Panc1 (cell line): Measurements from ENCODE around the gene BPIFA1. TPM values are rescaled to one million over a fixed set of nuclear protein-coding genes. Genes with fewer than 3 reads are reported as not detected.

Experiments used
- ATAC-seq: fragments of 200-7000 bp; cut with Tn5 transposase; 2 replicates; pipeline ENCODE4 v1.9.1; 2020; ENCODE audit warnings: mild to moderate bottlenecking, moderate library complexity
- BruUV-seq: library from RNA; stranded (reverse); fragments of 400-500 nt; replicated peaks from 2 replicates; lab custom pipeline; 2021; lab: Mats Ljungman, UMichigan
- CTCF ChIA-PET: fragments of 300-600 bp; sonication (Branson Sonifier 250); formaldehyde crosslinking; loops from one replicate; lab custom pipeline; 2022; ENCODE audit warnings: antibody characterized with exemption; lab: Charles Lee
- POLR2A ChIA-PET: fragments of 300-600 bp; sonication (Branson Sonifier 250); formaldehyde crosslinking; loops from one replicate; lab custom pipeline; 2022; ENCODE audit warnings: antibody characterized with exemption; lab: Charles Lee
- DNase-seq: peaks from one replicate; pipeline ENCODE4 v3.0.0-alpha.2; 2010; ENCODE audit warnings: low read depth, low spot score
- H3K27ac ChIP-seq: 2 replicates; pipeline ENCODE4 v1.5.1; 2011; ENCODE audit warnings: mild to moderate bottlenecking, low read length, inconsistent platforms
- H3K27me3 ChIP-seq: fragments of 200-500 bp; sonication (Bioruptor generic); 2 replicates; pipeline ENCODE4 v1.6.0; 2014; ENCODE audit warnings: low read length, inconsistent platforms; ENCODE audit not compliant: control insufficient read depth, insufficient read depth
- H3K36me3 ChIP-seq: fragments of 200-500 bp; sonication (Bioruptor generic); 2 replicates; pipeline ENCODE4 v1.5.1; 2014; ENCODE audit warnings: inconsistent platforms, mild to moderate bottlenecking, low read length, moderate library complexity; ENCODE audit not compliant: control insufficient read depth, insufficient read depth
- H3K4me1 ChIP-seq: 2 replicates; pipeline ENCODE4 v1.5.1; 2011; ENCODE audit warnings: inconsistent platforms, mild to moderate bottlenecking, low read length, moderate library complexity; ENCODE audit not compliant: control insufficient read depth, insufficient read depth
- H3K4me3 ChIP-seq, 2 experiments: 2 replicates each; pipeline ENCODE4 v1.5.1; 2011 to 2012; ENCODE audit warnings: low read depth in 2 of 2, low read length in 2 of 2, mild to moderate bottlenecking in 2 of 2, inconsistent platforms in 1 of 2, moderate library complexity in 1 of 2
- H3K9me3 ChIP-seq: fragments of 200-500 bp; sonication (Bioruptor generic); 2 replicates; pipeline ENCODE4 v1.5.1; 2014; ENCODE audit warnings: low read depth, mild to moderate bottlenecking, inconsistent platforms, low read length, moderate library complexity; ENCODE audit not compliant: control insufficient read depth, insufficient read depth
- POLR2AphosphoS5 ChIP-seq: IDR thresholded peaks from 2 replicates; pipeline ENCODE4 v1.6.1; 2012; ENCODE audit warnings: mild to moderate bottlenecking, low read depth, low read length, moderate library complexity
- SIN3A ChIP-seq: IDR thresholded peaks from 2 replicates; pipeline ENCODE4 v1.6.1; 2012; ENCODE audit warnings: low read depth, mild to moderate bottlenecking, low read length, moderate library complexity, borderline replicate concordance; ENCODE audit not compliant: insufficient read depth
- TCF7L2 ChIP-seq: IDR thresholded peaks from 2 replicates; pipeline ENCODE4 v1.6.1; 2011; ENCODE audit warnings: mild to moderate bottlenecking, low read depth, low read length, inconsistent platforms
- in situ Hi-C: cut with HindIII; loops from 2 replicates; pipeline ENCODE4 v1.10.0; 2016; ENCODE audit warnings: low sequenced_read_pairs, low pct_unique_long_range_greater_than_20kb
- intact Hi-C: fragments of 100-400 bp; cut with micrococcal nuclease; formaldehyde crosslinking; loops from one replicate; pipeline ENCODE4 v1.10.0; 2022; ENCODE audit not compliant: unreplicated experiment
- total RNA-seq: library from RNA; stranded (reverse); gene quantifications from one replicate; pipeline ENCODE4 v1.2.1, GENCODE V29; 2021; ENCODE audit not compliant: unreplicated experiment
- TF ChIP-seq, protein P1 (sequence below), 2 experiments: IDR thresholded peaks; 2 replicates each; pipeline ENCODE4 v1.6.1; 2011 to 2012; ENCODE audit warnings: low read depth in 2 of 2, control low read depth in 1 of 2, low read length in 1 of 2, mild to moderate bottlenecking in 1 of 2, moderate library complexity in 1 of 2; ENCODE audit not compliant: insufficient read depth in 1 of 2
- TF ChIP-seq, protein P2 (sequence below): fragments of 450-650 bp; IDR thresholded peaks from 2 replicates; pipeline ENCODE4 v1.5.1; 2017; ENCODE audit warnings: mild to moderate bottlenecking

Gene BPIFA1
- total RNA-seq, 1 experiment from 2014 or later = not detected

DNA sequence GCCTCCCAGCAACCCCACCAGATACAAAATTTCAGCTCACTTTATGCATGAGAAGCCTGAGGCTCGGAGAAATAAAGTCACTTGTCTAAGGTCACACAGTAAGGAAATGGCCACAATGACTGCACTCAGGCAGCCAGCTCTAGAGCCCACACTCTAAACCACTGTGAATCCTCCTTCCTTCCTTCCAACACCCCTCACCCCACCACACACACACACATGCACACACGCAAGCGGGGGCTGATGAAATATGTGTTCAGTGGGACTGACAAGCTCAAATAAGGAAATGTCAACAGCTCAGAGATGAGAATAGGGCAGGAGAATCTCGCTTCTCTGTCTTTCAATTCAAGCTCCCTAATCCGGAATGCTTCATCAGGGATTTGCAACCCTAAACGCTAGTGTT, 6.0 kb upstream of the BPIFA1 start:
- Histone ChIP-seq H3K27me3 (peaks cover 19% of the 10 kb centered on the region; the same call in 1 of the 2 replicates), H3K36me3 (no peaks in the 10 kb centered on the region), H3K4me1 (no peaks in the 10 kb centered on the region), H3K9me3 (no peaks in the 10 kb centered on the region), H3K27ac (no peak overlapping the region), H3K4me3 (no peak overlapping the region)
- intact Hi-C loops (no loop called here), in situ Hi-C loops (no loop called here)
- BruUV-seq = no TSS peak
- ATAC-seq (no peak), DNase-seq (no peak)
- CTCF ChIA-PET = interaction anchor here (0.6 kb wide), 1 partner anchor 374 kb away, joined by 3 read pairs; no protein-coding TSS in a partner anchor
- TF ChIP-seq POLR2AphosphoS5 (no peak), TCF7L2 (no peak), SIN3A (no peak)
- TF ChIP-seq, protein P1, sequence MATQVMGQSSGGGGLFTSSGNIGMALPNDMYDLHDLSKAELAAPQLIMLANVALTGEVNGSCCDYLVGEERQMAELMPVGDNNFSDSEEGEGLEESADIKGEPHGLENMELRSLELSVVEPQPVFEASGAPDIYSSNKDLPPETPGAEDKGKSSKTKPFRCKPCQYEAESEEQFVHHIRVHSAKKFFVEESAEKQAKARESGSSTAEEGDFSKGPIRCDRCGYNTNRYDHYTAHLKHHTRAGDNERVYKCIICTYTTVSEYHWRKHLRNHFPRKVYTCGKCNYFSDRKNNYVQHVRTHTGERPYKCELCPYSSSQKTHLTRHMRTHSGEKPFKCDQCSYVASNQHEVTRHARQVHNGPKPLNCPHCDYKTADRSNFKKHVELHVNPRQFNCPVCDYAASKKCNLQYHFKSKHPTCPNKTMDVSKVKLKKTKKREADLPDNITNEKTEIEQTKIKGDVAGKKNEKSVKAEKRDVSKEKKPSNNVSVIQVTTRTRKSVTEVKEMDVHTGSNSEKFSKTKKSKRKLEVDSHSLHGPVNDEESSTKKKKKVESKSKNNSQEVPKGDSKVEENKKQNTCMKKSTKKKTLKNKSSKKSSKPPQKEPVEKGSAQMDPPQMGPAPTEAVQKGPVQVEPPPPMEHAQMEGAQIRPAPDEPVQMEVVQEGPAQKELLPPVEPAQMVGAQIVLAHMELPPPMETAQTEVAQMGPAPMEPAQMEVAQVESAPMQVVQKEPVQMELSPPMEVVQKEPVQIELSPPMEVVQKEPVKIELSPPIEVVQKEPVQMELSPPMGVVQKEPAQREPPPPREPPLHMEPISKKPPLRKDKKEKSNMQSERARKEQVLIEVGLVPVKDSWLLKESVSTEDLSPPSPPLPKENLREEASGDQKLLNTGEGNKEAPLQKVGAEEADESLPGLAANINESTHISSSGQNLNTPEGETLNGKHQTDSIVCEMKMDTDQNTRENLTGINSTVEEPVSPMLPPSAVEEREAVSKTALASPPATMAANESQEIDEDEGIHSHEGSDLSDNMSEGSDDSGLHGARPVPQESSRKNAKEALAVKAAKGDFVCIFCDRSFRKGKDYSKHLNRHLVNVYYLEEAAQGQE (IDR thresholded peaks at IDR 0.05; ENCODE audit: insufficient read depth in 1 of 2, low read depth in 2 of 2, low read length in 1 of 2) = no peak
- TF ChIP-seq, protein P2, sequence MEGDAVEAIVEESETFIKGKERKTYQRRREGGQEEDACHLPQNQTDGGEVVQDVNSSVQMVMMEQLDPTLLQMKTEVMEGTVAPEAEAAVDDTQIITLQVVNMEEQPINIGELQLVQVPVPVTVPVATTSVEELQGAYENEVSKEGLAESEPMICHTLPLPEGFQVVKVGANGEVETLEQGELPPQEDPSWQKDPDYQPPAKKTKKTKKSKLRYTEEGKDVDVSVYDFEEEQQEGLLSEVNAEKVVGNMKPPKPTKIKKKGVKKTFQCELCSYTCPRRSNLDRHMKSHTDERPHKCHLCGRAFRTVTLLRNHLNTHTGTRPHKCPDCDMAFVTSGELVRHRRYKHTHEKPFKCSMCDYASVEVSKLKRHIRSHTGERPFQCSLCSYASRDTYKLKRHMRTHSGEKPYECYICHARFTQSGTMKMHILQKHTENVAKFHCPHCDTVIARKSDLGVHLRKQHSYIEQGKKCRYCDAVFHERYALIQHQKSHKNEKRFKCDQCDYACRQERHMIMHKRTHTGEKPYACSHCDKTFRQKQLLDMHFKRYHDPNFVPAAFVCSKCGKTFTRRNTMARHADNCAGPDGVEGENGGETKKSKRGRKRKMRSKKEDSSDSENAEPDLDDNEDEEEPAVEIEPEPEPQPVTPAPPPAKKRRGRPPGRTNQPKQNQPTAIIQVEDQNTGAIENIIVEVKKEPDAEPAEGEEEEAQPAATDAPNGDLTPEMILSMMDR = no peak
- POLR2A ChIA-PET = interaction anchor here (0.5 kb wide), 1 partner anchor 142 kb away, joined by 3 read pairs; no protein-coding TSS in a partner anchor

DNA sequence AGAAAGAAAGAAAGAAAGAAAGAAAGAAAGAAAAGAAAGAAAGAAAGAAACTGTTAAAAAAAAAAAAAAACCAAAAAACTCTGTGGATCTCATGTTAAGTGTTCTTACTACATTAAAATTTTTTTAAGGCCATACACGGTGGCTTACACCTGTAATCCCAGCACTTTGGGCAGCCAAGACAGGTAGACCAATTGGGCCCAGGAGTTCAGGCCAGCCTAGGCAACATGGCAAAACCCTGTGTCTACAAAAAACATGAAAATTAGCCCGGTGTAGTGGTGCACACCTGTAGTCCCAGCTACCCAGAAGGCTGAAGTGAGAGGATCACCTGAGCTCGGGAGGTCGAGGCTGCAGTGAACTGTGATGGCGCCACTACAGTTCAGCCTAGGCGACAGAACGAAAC, 4.6 kb upstream of the BPIFA1 start:
- H3K9me3 ChIP-seq = no peaks in the 10 kb centered on the region
- CTCF ChIA-PET = no interaction called here
- H3K4me3 ChIP-seq = no peak overlapping the region
- in situ Hi-C loops (no loop called here), intact Hi-C loops (no loop called here)
- H3K36me3 ChIP-seq = no peaks in the 10 kb centered on the region
- TF ChIP-seq POLR2AphosphoS5 = no peak
- TF ChIP-seq, protein P1 (IDR thresholded peaks at IDR 0.05; ENCODE audit: insufficient read depth in 1 of 2, low read depth in 2 of 2, low read length in 1 of 2) = no peak
- TF ChIP-seq, protein P2 = no peak
- TF ChIP-seq SIN3A = no peak
- TF ChIP-seq TCF7L2 = no peak
- POLR2A ChIA-PET = no interaction called here
- DNase-seq = no peak
- BruUV-seq = no TSS peak
- H3K27me3 ChIP-seq = peaks cover 23% of the 10 kb centered on the region
- no peak overlapping the region for H3K27ac ChIP-seq
- no peaks in the 10 kb centered on the region for H3K4me1 ChIP-seq
- ATAC-seq = no peak
